ENCODE results near the gene MPP1.

The MPP1 gene

DNA sequence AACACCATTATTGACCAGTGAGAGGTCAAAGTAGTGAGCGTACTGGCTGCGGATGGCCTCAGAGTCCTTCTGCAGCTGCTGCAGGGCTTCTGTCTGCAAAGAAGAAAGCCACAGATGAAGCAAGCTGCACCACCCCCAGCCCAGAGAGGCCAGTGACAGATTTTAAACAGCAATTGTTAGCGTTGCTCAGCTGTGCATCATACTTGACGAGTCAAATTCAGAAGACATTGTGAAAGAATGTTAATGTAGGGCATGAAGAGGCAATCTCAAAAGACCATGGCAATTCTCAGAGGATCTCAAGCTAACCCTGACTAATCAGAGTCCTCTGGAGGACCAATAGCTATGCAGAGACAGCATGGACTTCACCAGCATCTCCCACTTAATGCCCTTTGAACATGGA is 26.0 kb downstream of the MPP1 start:
- H3K4me3 ChIP-seq (replicated peaks; ENCODE audit: insufficient read depth, low read length): no peak overlapping the region
- H3K27ac ChIP-seq (replicated peaks): no peak overlapping the region
- DNase-seq (ENCODE audit: low read depth in 1 of 2, low spot score in 1 of 2): peak in 1 of 2 experiments; percentile 26
- TF ChIP-seq, protein P1, sequence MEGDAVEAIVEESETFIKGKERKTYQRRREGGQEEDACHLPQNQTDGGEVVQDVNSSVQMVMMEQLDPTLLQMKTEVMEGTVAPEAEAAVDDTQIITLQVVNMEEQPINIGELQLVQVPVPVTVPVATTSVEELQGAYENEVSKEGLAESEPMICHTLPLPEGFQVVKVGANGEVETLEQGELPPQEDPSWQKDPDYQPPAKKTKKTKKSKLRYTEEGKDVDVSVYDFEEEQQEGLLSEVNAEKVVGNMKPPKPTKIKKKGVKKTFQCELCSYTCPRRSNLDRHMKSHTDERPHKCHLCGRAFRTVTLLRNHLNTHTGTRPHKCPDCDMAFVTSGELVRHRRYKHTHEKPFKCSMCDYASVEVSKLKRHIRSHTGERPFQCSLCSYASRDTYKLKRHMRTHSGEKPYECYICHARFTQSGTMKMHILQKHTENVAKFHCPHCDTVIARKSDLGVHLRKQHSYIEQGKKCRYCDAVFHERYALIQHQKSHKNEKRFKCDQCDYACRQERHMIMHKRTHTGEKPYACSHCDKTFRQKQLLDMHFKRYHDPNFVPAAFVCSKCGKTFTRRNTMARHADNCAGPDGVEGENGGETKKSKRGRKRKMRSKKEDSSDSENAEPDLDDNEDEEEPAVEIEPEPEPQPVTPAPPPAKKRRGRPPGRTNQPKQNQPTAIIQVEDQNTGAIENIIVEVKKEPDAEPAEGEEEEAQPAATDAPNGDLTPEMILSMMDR (IDR thresholded peaks at IDR 0.05; ENCODE audit: insufficient read depth, low read length): no peak
- TF ChIP-seq SPI1 (IDR thresholded peaks at IDR 0.05; ENCODE audit: borderline replicate concordance, low read depth): no peak
- H3K27me3 ChIP-seq (ENCODE audit: insufficient read depth, poor library complexity, severe bottlenecking): no peaks in the 10 kb centered on the region

DNA sequence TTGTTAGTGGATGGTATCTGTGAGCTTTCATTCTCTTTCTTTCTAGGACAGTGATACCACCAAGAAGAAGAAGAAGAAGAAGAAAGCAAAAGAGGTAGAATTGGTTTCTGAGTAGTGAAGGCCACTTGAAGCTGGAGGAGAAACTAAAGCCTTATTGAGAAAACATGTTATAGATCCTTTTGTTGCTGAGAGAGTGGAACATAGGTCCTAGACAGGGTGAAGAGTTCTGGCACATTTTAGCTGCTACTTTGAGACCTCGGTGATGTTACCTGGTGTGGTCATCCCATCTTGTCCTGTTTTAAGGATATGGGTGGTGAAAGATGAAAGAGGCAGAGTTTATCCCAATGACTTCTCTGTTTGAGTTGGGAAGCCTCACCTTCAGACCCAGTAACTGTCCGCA is 28.5 kb downstream of the MPP1 start:
- H3K4me3 ChIP-seq (replicated peaks; ENCODE audit: insufficient read depth, low read length): no peak overlapping the region
- H3K27ac ChIP-seq (replicated peaks): no peak overlapping the region
- no peak for DNase-seq (ENCODE audit: low read depth in 1 of 2, low spot score in 1 of 2)
- TF ChIP-seq GABPA (IDR thresholded peaks at IDR 0.05; ENCODE audit: low read depth) (no peak), SPI1 (IDR thresholded peaks at IDR 0.05; ENCODE audit: borderline replicate concordance, low read depth) (no peak), POLR2AphosphoS5 (IDR thresholded peaks at IDR 0.05; ENCODE audit: low read depth) (no peak)
- TF ChIP-seq, protein P2, sequence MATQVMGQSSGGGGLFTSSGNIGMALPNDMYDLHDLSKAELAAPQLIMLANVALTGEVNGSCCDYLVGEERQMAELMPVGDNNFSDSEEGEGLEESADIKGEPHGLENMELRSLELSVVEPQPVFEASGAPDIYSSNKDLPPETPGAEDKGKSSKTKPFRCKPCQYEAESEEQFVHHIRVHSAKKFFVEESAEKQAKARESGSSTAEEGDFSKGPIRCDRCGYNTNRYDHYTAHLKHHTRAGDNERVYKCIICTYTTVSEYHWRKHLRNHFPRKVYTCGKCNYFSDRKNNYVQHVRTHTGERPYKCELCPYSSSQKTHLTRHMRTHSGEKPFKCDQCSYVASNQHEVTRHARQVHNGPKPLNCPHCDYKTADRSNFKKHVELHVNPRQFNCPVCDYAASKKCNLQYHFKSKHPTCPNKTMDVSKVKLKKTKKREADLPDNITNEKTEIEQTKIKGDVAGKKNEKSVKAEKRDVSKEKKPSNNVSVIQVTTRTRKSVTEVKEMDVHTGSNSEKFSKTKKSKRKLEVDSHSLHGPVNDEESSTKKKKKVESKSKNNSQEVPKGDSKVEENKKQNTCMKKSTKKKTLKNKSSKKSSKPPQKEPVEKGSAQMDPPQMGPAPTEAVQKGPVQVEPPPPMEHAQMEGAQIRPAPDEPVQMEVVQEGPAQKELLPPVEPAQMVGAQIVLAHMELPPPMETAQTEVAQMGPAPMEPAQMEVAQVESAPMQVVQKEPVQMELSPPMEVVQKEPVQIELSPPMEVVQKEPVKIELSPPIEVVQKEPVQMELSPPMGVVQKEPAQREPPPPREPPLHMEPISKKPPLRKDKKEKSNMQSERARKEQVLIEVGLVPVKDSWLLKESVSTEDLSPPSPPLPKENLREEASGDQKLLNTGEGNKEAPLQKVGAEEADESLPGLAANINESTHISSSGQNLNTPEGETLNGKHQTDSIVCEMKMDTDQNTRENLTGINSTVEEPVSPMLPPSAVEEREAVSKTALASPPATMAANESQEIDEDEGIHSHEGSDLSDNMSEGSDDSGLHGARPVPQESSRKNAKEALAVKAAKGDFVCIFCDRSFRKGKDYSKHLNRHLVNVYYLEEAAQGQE (IDR thresholded peaks at IDR 0.05; ENCODE audit: insufficient replicate concordance, low read depth): no peak
- TF ChIP-seq, protein P1 (IDR thresholded peaks at IDR 0.05; ENCODE audit: insufficient read depth, low read length): no peak
- no peaks in the 10 kb centered on the region for H3K27me3 ChIP-seq (ENCODE audit: insufficient read depth, poor library complexity, severe bottlenecking)

DNA sequence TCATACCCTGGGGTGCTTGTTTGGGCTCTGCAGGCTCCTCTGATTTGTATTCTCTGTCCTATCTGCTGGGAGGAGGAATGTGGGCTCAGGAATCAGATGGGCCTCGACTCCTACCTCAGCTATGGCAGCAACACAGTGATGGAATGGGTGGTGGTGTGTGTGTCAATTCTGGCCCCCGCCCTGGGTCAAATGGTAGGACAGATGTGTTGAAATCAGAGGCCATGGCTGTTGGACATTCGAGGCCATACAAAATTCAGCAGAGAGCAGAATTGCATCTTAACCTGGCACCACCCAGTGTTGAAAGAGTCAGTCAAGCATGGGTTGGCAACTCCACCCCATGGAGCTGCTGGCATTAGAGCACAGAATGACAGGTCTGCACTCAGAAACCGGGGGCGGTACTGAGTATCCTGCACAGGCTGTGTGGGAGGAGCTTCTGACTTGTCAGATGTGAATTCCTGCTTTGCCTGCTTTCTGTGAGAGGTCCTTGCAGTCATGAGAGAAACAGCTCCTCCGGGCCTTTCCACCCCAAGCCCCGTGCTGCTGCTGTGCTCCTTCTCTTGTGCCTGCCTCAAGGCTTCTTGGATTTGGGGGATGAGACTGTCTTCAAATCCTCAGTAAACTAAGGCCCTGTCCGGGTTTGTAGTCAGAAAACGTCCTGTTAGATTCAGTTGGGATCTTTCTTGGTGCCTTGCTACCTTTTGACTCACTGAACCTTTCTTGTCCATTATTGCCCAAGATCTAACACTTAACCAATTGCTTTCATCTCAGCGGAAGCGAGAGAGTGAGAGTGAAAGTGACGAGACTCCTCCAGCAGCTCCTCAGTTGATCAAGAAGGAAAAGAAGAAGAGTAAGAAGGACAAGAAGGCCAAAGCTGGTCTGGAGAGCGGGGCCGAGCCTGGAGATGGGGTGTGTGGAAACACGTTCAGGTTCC is 29.6 kb downstream of the MPP1 start:
- peak in 1 of 2 experiments; percentile 26 for DNase-seq (ENCODE audit: low read depth in 1 of 2, low spot score in 1 of 2)
- TF ChIP-seq, protein P2 (IDR thresholded peaks at IDR 0.05; ENCODE audit: insufficient replicate concordance, low read depth): no peak
- TF ChIP-seq POLR2AphosphoS5 (IDR thresholded peaks at IDR 0.05; ENCODE audit: low read depth): 0 out of 2 replicates have a peak, but pooled peaks have one; percentile 4
- no peaks in the 10 kb centered on the region for H3K27me3 ChIP-seq (ENCODE audit: insufficient read depth, poor library complexity, severe bottlenecking)

DNA sequence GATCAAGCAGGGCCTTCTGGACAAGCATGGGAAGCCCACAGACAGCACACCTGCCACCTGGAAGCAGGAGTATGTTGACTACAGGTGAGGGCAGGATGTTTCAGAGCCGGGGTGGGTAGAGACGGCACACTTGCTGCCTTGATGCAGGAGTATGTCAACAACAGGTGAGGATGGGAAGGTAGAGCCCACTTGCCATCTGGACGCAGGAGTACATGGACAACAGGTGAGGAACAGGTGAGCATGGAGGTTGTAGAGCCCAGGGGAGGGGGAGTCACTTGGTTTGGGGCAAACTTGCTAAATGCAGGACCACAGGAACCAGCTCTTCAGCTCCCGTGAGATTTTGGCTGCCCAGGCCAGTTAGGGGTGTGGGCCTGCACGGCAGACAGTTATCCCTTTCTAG is 30.7 kb downstream of the MPP1 start:
- Histone ChIP-seq H3K27ac (replicated peaks) (no peak overlapping the region), H3K27me3 (ENCODE audit: insufficient read depth, poor library complexity, severe bottlenecking) (no peaks in the 10 kb centered on the region), H3K4me3 (replicated peaks; ENCODE audit: insufficient read depth, low read length) (no peak overlapping the region)
- no peak for DNase-seq (ENCODE audit: low read depth in 1 of 2, low spot score in 1 of 2)
- TF ChIP-seq GABPA (IDR thresholded peaks at IDR 0.05; ENCODE audit: low read depth) (no peak), SPI1 (IDR thresholded peaks at IDR 0.05; ENCODE audit: borderline replicate concordance, low read depth) (no peak), POLR2AphosphoS5 (IDR thresholded peaks at IDR 0.05; ENCODE audit: low read depth) (no peak)
- TF ChIP-seq, protein P1 (IDR thresholded peaks at IDR 0.05; ENCODE audit: insufficient read depth, low read length): no peak
- TF ChIP-seq, protein P2 (IDR thresholded peaks at IDR 0.05; ENCODE audit: insufficient replicate concordance, low read depth): no peak

More for the DNA sequence above, 29.6 kb downstream of the MPP1 start:
- Histone ChIP-seq H3K4me3 (replicated peaks; ENCODE audit: insufficient read depth, low read length) (no peak overlapping the region), H3K27ac (replicated peaks) (no peak overlapping the region)

Data from HL-60 (cell line).